Measurements from ENCODE around the gene ABCA13. TPM values are rescaled to one million over a fixed set of nuclear protein-coding genes. Genes with fewer than 3 reads are reported as not detected.

The ABCA13 gene
- total RNA-seq, 4 donors from 2014 or later: under 0.01 to 0.54 (median 0.04) TPM; not detected in 1

- no peak for ATAC-seq
- TF ChIP-seq POLR2AphosphoS5 (IDR thresholded peaks at IDR 0.05) (no peak), CTCF (IDR thresholded peaks at IDR 0.05) (no peak), POLR2A (IDR thresholded peaks at IDR 0.05) (no peak)
- Histone ChIP-seq H3K4me1 (no peaks in the 10 kb centered on the region), H3K27me3 (no peaks in the 10 kb centered on the region), H3K36me3 (no peaks in the 10 kb centered on the region), H3K9me3 (no peaks in the 10 kb centered on the region), H3K27ac (no peak overlapping the region), H3K4me3 (no peak overlapping the region)
- WGBS, 2 donors (ENCODE audit: low coverage in 1 of 2): 93 to 94% methylated on average over 2 of the region's 2 CpGs
Observed at GRCh38 chr7:48658138-48658537, 486.9 kb downstream of the ABCA13 start.

- Histone ChIP-seq H3K4me1 (no peaks in the 10 kb centered on the region), H3K27me3 (no peaks in the 10 kb centered on the region), H3K9me3 (no peaks in the 10 kb centered on the region), H3K36me3 (no peaks in the 10 kb centered on the region), H3K4me3 (no peak overlapping the region), H3K27ac (no peak overlapping the region)
- TF ChIP-seq CTCF (IDR thresholded peaks at IDR 0.05) (no peak), POLR2A (IDR thresholded peaks at IDR 0.05) (no peak), POLR2AphosphoS5 (IDR thresholded peaks at IDR 0.05) (no peak), EP300 (IDR thresholded peaks at IDR 0.05) (no peak)
- ATAC-seq: no peak
- WGBS, 2 donors (ENCODE audit: low coverage in 1 of 2): 40 to 45% methylated on average over 4 to 5 of the region's 5 CpGs
Observed at GRCh38 chr7:48660306-48660870, 489.1 kb downstream of the ABCA13 start.

- WGBS, 2 donors (ENCODE audit: low coverage in 1 of 2): 82 to 83% methylated on average over 4 of the region's 4 CpGs
- no peaks in the 10 kb centered on the region for H3K4me1 ChIP-seq
- H3K27me3 ChIP-seq: no peaks in the 10 kb centered on the region
- H3K4me3 ChIP-seq: no peak overlapping the region
- no peaks in the 10 kb centered on the region for H3K9me3 ChIP-seq
- H3K27ac ChIP-seq: no peak overlapping the region
- ATAC-seq: no peak
- no peaks in the 10 kb centered on the region for H3K36me3 ChIP-seq
- TF ChIP-seq CTCF (IDR thresholded peaks at IDR 0.05) (no peak), POLR2A (IDR thresholded peaks at IDR 0.05) (no peak), EP300 (IDR thresholded peaks at IDR 0.05) (no peak), POLR2AphosphoS5 (IDR thresholded peaks at IDR 0.05) (no peak)
Observed at GRCh38 chr7:48664241-48664640, 493.0 kb downstream of the ABCA13 start.

- no peak for TF ChIP-seq CTCF (IDR thresholded peaks at IDR 0.05)
- TF ChIP-seq EP300 (IDR thresholded peaks at IDR 0.05): no peak
- TF ChIP-seq POLR2AphosphoS5 (IDR thresholded peaks at IDR 0.05): no peak
- no peak for TF ChIP-seq POLR2A (IDR thresholded peaks at IDR 0.05)
- Histone ChIP-seq H3K4me3 (no peak overlapping the region), H3K27me3 (no peaks in the 10 kb centered on the region), H3K36me3 (no peaks in the 10 kb centered on the region), H3K27ac (no peak overlapping the region), H3K4me1 (no peaks in the 10 kb centered on the region), H3K9me3 (no peaks in the 10 kb centered on the region)
- 55 to 78% methylated on average over 2 to 4 of the region's 4 CpGs for WGBS, 2 donors (ENCODE audit: low coverage in 1 of 2)
- no peak for ATAC-seq
Observed at GRCh38 chr7:48665353-48666135, 494.3 kb downstream of the ABCA13 start.

GRCh38 chr7:48667407-48667806 is 496.1 kb downstream of the ABCA13 start:
- TF ChIP-seq POLR2AphosphoS5 (IDR thresholded peaks at IDR 0.05) (no peak), EP300 (IDR thresholded peaks at IDR 0.05) (no peak), CTCF (IDR thresholded peaks at IDR 0.05) (no peak), POLR2A (IDR thresholded peaks at IDR 0.05) (no peak)
- no peak for ATAC-seq
- H3K27me3 ChIP-seq: no peaks in the 10 kb centered on the region
- no peaks in the 10 kb centered on the region for H3K9me3 ChIP-seq
- H3K36me3 ChIP-seq: no peaks in the 10 kb centered on the region
- H3K27ac ChIP-seq: no peak overlapping the region
- 40 to 60% methylated on average over 1 of the region's 1 CpG for WGBS, 2 donors (ENCODE audit: low coverage in 1 of 2)
- H3K4me3 ChIP-seq: no peak overlapping the region
- no peaks in the 10 kb centered on the region for H3K4me1 ChIP-seq

Measured in gastroesophageal sphincter (tissue), 4 donors.